ENCODE results near the gene TMEM250.
A peak's percentile ranks its signal among the peaks of the same experiment; 100 is the strongest.

TMEM250 gene

GRCh38 chr9:136147038-136147889 is 28.6 kb upstream of the TMEM250 start:
- no peak for DNase-seq

GRCh38 chr9:136146126-136147037 is 27.7 kb upstream of the TMEM250 start:
- no peak for DNase-seq

DNA sequence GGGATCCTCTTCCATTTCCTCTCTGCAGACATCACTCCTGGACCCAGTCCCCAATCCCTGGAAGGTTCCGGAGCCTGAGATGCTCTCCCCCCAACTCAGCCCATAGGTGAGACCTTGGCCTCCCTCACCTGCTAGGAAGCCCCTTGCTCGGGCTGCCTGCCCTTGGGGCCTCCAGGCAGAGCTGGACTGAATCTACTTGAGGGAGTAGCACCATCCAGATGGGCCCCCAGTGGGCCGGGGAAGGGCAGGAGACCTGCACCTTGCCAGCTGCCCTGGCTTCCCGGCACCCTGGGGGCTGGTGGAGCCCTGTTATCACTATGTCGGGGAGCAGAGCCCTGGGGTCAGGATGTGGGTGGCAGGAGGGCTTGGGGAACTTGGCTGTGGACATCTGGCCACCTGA is 26.9 kb upstream of the TMEM250 start:
- DNase-seq: no peak

- no peak for DNase-seq
Measured at GRCh38 chr9:136144450-136144849, 25.8 kb upstream of the TMEM250 start.

GRCh38 chr9:136143215-136144001 is 24.7 kb upstream of the TMEM250 start:
- DNase-seq: no peak

DNA sequence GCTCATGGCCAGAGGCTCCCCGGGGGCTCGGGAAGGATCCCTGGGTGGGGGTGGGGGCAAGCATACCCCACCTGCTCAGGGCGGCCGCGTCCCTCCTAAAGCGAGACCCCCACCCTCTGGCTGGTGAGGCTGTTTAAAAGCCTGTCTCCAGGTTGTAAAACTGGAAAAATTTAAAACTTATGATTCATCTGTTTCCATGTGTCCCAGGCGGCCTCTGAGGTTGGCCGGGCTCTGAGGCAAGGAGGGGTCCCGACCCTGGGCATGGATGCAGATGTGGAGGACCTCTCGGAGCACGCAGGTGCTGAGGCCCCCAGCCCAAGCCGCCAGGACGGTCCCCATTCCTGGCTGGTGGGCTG is 24.2 kb upstream of the TMEM250 start:
- no peak for DNase-seq

DNA sequence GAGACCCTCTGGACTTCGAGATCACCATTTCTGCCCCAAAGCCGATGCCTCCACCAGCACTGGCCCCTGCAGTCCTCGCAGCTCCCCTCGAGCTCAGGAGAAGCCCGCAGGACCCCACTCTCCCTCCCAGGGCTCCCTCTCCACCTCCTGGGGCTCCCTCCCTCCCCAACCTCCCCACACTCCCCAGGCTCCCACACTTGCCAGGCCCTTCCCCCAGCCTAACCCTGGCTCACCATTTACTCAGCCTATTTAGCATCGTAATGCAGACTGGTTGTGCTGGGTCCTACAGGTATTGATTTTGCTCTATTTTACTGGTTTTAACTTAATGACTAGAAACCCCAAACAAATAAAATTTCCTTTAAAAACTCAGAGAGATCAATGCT is 23.7 kb upstream of the TMEM250 start:
- DNase-seq: no peak

- no peak for DNase-seq
Measured at GRCh38 chr9:136141682-136142413, 23.2 kb upstream of the TMEM250 start.

- no peak for DNase-seq
Measured at GRCh38 chr9:136140966-136141365, 22.3 kb upstream of the TMEM250 start.

GRCh38 chr9:136140046-136140445 is 21.4 kb upstream of the TMEM250 start:
- DNase-seq: no peak

GRCh38 chr9:136138566-136138965 is 19.9 kb upstream of the TMEM250 start:
- peak; percentile 39 for DNase-seq

DNA sequence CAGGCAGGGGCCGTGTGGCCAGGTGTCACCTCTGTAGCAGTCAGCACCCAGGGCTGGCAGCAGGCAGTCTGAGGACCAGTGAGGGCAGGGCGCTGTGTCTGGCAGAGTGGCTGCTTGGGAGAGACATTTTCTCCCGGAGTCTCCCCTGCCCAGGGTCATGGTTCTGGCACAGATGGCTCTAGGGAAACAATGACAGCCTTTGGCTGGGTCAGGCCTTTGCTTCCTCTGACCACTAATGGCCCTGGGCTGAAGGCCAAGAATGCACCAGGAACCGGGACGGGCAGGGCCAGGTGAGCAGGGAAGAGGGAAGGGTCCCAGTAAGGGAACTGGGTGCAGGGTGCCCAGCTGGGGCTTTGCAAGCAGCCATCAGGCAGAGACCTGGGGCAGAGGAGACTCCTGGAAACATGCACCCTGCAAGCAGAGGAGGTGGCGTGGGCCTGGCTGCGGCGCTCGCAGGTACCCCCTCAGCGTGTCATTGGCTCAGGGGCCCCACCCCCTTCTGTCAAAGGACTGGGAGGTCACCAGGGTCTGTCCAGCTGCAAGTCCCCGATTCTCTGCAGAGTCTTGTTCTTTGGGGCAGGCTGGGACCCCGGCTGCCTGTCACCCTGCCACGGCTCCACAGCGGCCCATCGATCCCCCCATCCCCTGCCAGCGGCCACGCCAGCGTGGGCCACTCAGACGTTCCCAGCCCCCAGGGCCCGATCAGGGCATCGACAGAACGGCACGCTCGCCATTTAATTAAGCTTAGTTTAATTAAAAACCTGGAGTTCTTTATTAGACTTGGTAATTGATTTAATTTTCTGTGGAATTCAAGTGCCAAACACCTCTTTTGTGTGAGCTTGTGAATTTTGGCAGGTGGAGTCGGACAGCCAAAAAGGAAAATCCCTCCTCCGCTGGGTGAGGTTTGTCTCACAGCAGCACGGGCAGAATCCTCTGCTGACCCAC is 18.9 kb upstream of the TMEM250 start:
- peak; percentile 14 for DNase-seq

DNA sequence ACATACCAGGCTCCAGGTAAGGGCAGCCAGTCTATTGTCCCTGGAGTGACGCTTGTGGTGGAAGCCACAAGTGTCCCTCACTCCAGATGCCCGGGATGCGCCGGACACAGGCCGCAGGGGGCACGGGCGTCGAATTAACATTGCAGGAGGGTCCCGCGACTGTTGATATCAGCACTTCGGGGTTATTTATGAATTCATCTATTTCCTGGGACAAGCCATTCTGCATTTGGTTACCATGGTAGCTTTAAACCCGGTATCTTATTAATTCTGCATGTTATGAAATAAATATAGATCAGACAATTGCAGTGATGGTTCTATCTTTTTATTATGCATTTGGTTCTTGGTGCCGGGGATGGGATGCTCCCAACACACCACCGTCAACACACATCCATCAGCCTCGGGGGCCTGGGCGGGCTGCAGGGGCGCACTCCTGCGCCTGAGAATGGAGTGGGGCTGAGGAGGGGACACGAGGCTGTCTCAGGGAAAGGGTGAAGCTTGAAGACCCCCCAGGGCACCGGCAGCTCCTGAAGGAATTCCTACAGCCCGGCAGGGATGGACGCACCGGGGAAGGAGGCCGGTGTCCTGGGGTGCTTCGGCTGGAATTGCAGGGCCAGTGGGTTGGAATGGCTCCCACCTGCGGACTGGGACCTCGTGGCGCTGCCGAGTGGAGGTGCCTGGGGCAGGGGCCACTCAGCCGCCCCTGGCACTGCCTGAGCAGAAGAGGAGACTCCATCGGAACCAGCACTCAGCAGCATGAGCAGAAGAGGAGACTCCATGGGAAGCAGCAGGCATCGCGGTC is 17.7 kb upstream of the TMEM250 start:
- no peak for DNase-seq

GRCh38 chr9:136135326-136136126 is 16.9 kb upstream of the TMEM250 start:
- no peak for DNase-seq

- DNase-seq: no peak
Measured at GRCh38 chr9:136133959-136134484, 15.3 kb upstream of the TMEM250 start.

GRCh38 chr9:136133191-136133958 is 14.7 kb upstream of the TMEM250 start:
- peak; percentile 40 for DNase-seq

- DNase-seq: no peak
Measured at GRCh38 chr9:136132512-136133050, 13.9 kb upstream of the TMEM250 start.

Measured in NCI-H2029 (cell line).